Measurements from ENCODE around the gene SOX1. TPM values are rescaled to one million over a fixed set of nuclear protein-coding genes. Genes with fewer than 3 reads are reported as not detected.

The SOX1 gene
- polyA plus RNA-seq, 2 of the 4 experiments (the other 2 are of a cell fraction) = not detected

DNA sequence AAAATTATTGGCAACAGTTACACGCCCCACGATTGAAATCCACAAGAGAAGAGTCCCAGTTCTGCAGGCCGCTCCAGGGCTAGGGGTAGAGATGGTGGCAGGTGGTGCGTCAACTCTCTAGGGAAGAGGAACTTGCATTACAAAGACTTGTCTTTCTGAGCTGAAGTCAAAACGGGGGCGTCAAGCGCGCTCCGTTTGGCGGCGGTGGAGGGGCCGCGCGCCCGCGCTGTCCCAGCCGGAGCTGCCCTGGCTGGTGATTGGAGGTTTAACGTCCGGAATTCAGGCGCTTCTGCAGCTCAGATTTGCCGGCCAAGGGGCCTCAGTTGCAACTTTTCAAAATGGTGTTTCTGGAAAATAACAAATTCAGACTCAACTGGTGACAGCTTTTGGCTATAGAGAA is 38.9 kb downstream of the SOX1 start:
- ChIA-PET CTCF (no interaction called here), POLR2A (no interaction called here)
- no peaks in the 10 kb centered on the region for H3K4me1 ChIP-seq
- DNase-seq (ENCODE audit: low read depth in 1 of 2, low spot score in 1 of 2) (no peak), FAIRE-seq (no peak), ATAC-seq (no peak)
- H3K4me2 ChIP-seq = no peak overlapping the region
- no peak overlapping the region for H3K4me3 ChIP-seq
- WGBS (ENCODE audit: missing lambda C conversion rate) = 59% methylated on average over 14 of the region's 21 CpGs
- H3K27ac ChIP-seq = no peak overlapping the region
- no peaks in the 10 kb centered on the region for H3K9me3 ChIP-seq
- TF ChIP-seq HEYL (CRISPR knock-in tag; IDR thresholded peaks at IDR 0.05) (no peak), MAZ (IDR thresholded peaks at IDR 0.05; ENCODE audit: borderline replicate concordance, low read depth, low read length) (no peak), KDM5A (IDR thresholded peaks at IDR 0.05) (no peak), POLR2A (IDR thresholded peaks at IDR 0.05; ENCODE audit: low read length) (no peak), HOXB5 (CRISPR knock-in tag; IDR thresholded peaks at IDR 0.05) (no peak), EHF (CRISPR knock-in tag; IDR thresholded peaks at IDR 0.05) (no peak), HOXB13 (CRISPR knock-in tag; IDR thresholded peaks at IDR 0.05; ENCODE audit: low read depth) (no peak), JUNB (IDR thresholded peaks at IDR 0.05) (no peak), EHMT2 (IDR thresholded peaks at IDR 0.05; ENCODE audit: low read depth) (no peak), CHD2 (IDR thresholded peaks at IDR 0.05; ENCODE audit: low read length, partially characterized antibody) (no peak), ZSCAN20 (CRISPR knock-in tag; IDR thresholded peaks at IDR 0.05) (no peak), BHLHE40 (IDR thresholded peaks at IDR 0.05; ENCODE audit: low read depth, low read length) (no peak), JUN (IDR thresholded peaks at IDR 0.05) (no peak), RNF2 (IDR thresholded peaks at IDR 0.05; ENCODE audit: borderline replicate concordance, low read depth) (no peak), MAFK (IDR thresholded peaks at IDR 0.05; ENCODE audit: partially characterized antibody) (no peak)
- TF ChIP-seq, protein P1, sequence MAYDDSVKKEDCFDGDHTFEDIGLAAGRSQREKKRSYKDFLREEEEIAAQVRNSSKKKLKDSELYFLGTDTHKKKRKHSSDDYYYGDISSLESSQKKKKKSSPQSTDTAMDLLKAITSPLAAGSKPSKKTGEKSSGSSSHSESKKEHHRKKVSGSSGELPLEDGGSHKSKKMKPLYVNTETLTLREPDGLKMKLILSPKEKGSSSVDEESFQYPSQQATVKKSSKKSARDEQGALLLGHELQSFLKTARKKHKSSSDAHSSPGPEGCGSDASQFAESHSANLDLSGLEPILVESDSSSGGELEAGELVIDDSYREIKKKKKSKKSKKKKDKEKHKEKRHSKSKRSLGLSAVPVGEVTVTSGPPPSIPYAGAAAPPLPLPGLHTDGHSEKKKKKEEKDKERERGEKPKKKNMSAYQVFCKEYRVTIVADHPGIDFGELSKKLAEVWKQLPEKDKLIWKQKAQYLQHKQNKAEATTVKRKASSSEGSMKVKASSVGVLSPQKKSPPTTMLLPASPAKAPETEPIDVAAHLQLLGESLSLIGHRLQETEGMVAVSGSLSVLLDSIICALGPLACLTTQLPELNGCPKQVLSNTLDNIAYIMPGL (CRISPR knock-in tag; IDR thresholded peaks at IDR 0.05; ENCODE audit: borderline replicate concordance) = no peak
- TF ChIP-seq, protein P2, sequence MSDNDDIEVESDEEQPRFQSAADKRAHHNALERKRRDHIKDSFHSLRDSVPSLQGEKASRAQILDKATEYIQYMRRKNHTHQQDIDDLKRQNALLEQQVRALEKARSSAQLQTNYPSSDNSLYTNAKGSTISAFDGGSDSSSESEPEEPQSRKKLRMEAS (IDR thresholded peaks at IDR 0.05) = no peak

DNA sequence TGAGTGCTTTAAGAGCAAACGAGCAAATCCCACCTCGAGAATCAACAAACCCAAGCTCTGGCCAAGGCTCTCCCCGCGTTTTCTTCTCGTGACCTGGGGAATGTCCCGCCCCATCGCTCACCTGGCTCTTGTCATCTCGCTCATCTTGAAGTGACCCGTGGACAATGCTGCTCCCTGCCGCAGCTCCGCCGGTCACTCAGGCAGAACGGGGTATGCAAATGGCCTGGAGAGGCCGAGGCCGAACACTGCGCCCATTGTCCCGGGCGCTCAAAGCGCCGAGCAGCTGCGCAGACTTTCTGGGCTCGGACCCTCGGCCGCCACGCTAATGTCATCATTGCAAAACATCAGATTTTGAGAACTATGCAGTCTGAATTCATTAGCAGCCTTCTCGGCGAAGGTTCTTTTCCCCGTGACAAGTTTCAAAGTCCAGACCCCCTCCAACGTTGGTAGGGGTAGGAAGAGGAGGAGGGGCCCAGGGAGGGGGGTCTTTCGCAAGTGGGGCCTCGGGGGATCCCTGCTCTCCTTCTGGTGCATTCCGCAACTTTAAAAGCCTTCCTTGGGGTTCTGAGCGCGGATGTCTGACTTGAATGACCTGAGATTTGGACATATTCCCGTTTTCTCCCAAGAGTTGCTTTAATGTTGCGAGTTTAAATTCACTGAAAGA is 39.7 kb downstream of the SOX1 start:
- no peak for DNase-seq (ENCODE audit: low read depth in 1 of 2, low spot score in 1 of 2)
- ATAC-seq = no peak
- TF ChIP-seq FOSL2 (IDR thresholded peaks at IDR 0.05) (no peak), FOSL2 (CRISPR knock-in tag; IDR thresholded peaks at IDR 0.05) (no peak)
- CTCF ChIA-PET = no interaction called here
- FAIRE-seq = no peak
- no peaks in the 10 kb centered on the region for H3K4me1 ChIP-seq
- POLR2A ChIA-PET = no interaction called here
- H3K4me3 ChIP-seq = no peak overlapping the region
- H3K27ac ChIP-seq = no peak overlapping the region
- 44% methylated on average over 28 of the region's 36 CpGs for WGBS (ENCODE audit: missing lambda C conversion rate)
- no peaks in the 10 kb centered on the region for H3K9me3 ChIP-seq
- no peak overlapping the region for H3K4me2 ChIP-seq

DNA sequence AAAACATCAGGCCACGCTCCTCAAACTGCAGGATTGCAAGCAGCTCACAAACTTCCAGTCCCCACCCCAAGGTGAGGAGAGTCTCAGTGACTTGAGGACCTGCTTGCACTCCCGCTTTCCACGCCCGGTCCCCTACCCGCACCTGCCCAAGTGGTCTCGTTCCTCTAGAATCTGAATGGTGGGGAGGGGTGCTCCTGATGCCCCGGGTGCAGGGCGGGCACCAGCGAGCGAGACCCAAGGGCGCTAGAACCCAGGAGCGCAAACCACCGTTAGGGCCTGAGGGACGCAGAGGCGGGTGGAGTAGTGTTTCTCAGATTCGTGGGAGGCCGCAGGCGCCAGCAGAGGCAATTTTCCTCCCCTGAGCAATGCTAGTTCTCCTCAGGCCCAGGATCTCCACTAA is 40.3 kb downstream of the SOX1 start:
- ATAC-seq (no peak), FAIRE-seq (no peak), DNase-seq (ENCODE audit: low read depth in 1 of 2, low spot score in 1 of 2) (no peak)
- Histone ChIP-seq H3K9me3 (no peaks in the 10 kb centered on the region), H3K4me2 (no peak overlapping the region), H3K27ac (no peak overlapping the region), H3K4me3 (no peak overlapping the region), H3K4me1 (no peaks in the 10 kb centered on the region)
- ChIA-PET CTCF (no interaction called here), POLR2A (no interaction called here)
- TF ChIP-seq E2F6 (IDR thresholded peaks at IDR 0.05; ENCODE audit: borderline replicate concordance, low read depth) = no peak
- WGBS (ENCODE audit: missing lambda C conversion rate) = 61% methylated on average over 8 of the region's 18 CpGs

GRCh38 chr13:112110479-112110878 is 43.5 kb downstream of the SOX1 start:
- no peaks in the 10 kb centered on the region for H3K4me1 ChIP-seq
- no peak overlapping the region for H3K4me2 ChIP-seq
- no peak overlapping the region for H3K4me3 ChIP-seq
- no peak for ATAC-seq
- DNase-seq (ENCODE audit: low read depth in 1 of 2, low spot score in 1 of 2) = no peak
- FAIRE-seq = no peak
- no peaks in the 10 kb centered on the region for H3K9me3 ChIP-seq
- ChIA-PET POLR2A (no interaction called here), CTCF (no interaction called here)
- TF ChIP-seq GATA3 (IDR thresholded peaks at IDR 0.05; ENCODE audit: borderline replicate concordance) (no peak), FOSL2 (IDR thresholded peaks at IDR 0.05) (no peak), FOSL2 (CRISPR knock-in tag; IDR thresholded peaks at IDR 0.05) (no peak), KDM5A (IDR thresholded peaks at IDR 0.05) (no peak), ZC3H11A (IDR thresholded peaks at IDR 0.05) (no peak), EP300 (IDR thresholded peaks at IDR 0.05) (no peak)
- no peak overlapping the region for H3K27ac ChIP-seq
